Measurements from ENCODE around the gene POM121C. TPM values are rescaled to one million over a fixed set of nuclear protein-coding genes. Genes with fewer than 3 reads are reported as not detected.
"Not testable (repeated sequence)": the region's sequence is repeated elsewhere in the genome, so short reads cannot be mapped to it uniquely, and the experiment has no call there.

POM121C gene
- total and polyA plus RNA-seq, 5 experiments from 2014 or later: 13.0 to 90.5 (median 27.5) TPM

DNA sequence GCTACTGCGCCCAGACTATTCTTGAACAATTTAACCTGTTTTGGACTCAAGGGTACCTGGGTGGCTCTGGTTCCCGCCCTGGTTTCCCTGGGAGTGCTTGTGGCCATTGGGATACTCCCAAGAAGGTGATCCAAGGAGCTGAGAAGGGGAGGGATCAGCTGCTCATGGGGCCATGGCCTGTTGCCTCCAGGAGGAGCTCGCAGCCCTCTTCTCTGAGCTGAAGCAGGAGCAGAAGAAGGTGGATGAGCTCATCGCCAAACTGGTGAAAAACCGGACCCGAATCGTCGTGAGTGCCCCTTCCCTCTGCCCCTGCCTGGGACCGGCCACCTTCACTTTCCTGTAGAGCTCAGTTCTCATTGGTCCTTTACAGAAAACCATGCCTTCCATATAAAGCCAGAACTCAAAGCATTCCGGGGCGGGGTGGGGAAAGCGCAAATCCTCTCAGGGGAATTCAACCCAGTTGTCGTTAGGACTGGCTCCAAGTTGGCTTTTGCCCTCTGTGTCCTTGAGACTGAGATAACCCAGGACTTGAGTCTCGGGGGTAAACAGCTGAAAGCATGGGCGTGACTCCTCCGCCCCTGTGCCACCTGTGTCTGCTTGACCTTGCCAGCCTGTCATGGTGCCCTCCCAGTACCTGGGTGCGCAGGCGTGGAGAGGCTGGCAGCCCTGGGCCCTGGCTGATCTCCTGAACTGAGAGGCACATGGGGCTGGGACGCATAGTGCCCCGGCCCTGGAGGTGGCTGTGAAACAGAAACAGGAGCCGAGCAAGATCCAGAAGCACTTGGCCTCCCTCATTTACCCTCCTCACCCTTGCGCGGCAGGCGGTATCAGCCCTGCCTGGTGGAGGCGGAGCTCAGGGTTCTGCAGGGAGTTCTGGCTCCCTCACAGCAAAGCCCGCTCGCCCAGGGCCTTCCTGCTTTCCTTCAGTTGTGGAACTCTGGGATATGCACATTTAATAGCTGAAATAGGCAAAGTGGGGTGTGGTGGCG is 82.3 kb downstream of the POM121C start:
- H3K36me3 Mint-ChIP-seq, H3K4me3 Mint-ChIP-seq, H3K27me3 Mint-ChIP-seq, ATAC-seq, H3K27ac Mint-ChIP-seq, H3K9me3 Mint-ChIP-seq, H3K4me1 Mint-ChIP-seq, POLR2A ChIA-PET, DNase-seq: not testable (repeated sequence)

DNA sequence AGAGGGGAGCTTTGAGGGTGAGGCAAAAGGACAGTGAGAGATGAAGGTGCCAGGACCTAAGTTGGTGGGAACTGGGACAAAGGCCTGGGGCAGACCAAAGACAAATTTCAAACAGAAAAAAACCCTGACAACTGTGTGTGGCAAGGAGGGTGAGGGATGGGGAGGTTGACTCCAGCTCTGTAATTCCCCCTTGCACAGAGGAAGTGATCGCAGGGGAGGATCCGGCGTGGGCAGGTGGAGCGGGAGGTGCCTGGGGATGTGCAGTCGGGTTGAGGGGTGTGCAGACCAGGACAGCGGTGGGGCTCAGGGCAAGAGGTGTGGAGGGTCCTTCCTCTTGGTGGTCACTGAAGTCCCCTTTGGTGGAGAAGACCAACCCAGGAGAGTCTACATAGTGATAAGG is 85.5 kb downstream of the POM121C start:
- H3K27ac Mint-ChIP-seq, H3K4me1 Mint-ChIP-seq, H3K36me3 Mint-ChIP-seq, ATAC-seq, H3K4me3 Mint-ChIP-seq, DNase-seq, POLR2A ChIA-PET, H3K9me3 Mint-ChIP-seq, H3K27me3 Mint-ChIP-seq: not testable (repeated sequence)

DNA sequence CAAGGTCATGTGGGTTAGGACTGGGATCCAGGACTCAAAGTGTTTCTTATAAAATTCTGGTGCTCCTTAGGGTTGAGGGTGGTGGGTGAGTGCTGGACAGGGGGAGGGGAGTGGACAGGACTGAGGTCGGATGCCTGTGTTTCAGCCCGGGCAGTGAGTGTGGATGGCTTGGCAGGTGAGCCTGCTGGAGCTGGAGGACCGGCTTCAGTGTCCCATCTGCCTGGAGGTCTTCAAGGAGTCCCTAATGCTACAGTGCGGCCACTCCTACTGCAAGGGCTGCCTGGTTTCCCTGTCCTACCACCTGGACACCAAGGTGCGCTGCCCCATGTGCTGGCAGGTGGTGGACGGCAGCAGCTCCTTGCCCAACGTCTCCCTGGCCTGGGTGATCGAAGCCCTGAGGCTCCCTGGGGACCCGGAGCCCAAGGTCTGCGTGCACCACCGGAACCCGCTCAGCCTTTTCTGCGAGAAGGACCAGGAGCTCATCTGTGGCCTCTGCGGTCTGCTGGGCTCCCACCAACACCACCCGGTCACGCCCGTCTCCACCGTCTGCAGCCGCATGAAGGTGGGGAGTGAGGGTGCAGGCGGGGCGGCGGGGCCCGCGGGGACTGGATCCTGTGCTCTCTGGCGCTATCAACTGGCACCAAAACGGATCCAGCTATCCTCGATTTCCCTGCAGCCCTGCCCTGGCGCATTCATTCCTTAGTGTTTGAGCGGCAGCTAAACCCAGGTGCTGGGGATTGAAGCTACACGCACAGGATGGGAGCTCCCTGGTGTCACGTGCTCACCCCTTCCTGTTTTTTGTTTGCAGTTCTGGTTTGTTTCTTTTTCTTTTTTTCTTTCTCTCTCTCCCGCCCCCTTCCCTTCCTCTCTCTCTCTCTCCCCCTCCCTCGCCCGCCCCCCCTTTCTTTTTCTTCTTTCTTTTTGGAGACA is 87.1 kb downstream of the POM121C start:
- peak; percentile 77 to 88 for ATAC-seq
- H3K4me1 Mint-ChIP-seq, POLR2A ChIA-PET, H3K27ac Mint-ChIP-seq, H3K4me3 Mint-ChIP-seq, H3K36me3 Mint-ChIP-seq, DNase-seq, H3K9me3 Mint-ChIP-seq, H3K27me3 Mint-ChIP-seq: not testable (repeated sequence)

DNA sequence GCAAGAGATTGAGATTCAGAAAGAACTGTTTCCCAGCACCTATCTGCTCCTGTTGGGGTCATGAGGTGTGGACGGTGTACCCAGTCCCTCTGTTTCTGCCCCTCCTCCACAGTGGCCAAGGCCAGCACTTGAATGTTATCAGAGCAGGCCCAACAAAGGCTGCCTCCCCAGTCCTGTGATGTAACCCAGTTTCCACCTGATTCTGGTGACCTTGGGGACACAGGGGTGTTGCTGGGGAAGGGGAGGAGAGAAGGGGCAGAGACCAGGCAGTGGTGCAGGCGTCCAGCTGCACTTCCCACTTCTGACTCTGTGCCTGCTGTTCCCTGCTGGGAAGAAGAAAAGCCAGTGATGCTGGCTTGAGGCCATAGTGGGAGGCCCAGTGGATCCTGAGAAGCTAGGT is 88.2 kb downstream of the POM121C start:
- H3K27me3 Mint-ChIP-seq, H3K4me3 Mint-ChIP-seq, H3K9me3 Mint-ChIP-seq, ATAC-seq, H3K27ac Mint-ChIP-seq, H3K4me1 Mint-ChIP-seq, H3K36me3 Mint-ChIP-seq, POLR2A ChIA-PET, DNase-seq: not testable (repeated sequence)

DNA sequence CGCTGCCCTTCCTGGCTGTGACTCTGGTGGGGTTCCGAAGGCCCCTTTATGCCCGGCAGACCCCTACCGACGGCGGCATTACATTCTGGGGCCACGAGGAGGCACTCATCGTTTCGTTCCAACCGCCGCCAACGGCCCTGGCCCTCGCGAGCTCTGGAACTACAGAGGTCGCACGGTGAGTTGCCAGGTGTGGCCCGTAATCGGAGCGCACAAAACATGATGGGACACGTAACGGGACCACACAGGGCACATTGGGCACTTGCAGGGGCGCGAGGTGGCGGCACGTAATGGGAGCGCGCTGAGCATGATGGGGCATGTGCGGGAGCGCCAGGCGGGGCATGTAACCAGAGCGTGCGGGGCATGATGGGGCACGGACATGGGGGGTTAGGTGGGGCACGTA is 90.8 kb downstream of the POM121C start, which contains the start of gene TRIM73:
TRIM73 (plus strand) TSS at position 301 of the 400 bp plus-strand sequence. CDS start 3,305 bp downstream, outside the sequence.
- DNase-seq, H3K27ac Mint-ChIP-seq, H3K9me3 Mint-ChIP-seq, H3K36me3 Mint-ChIP-seq, H3K4me3 Mint-ChIP-seq, POLR2A ChIA-PET, H3K27me3 Mint-ChIP-seq, H3K4me1 Mint-ChIP-seq: not testable (repeated sequence)
- ATAC-seq: peak in 1 of 2 donors; percentile 15

DNA sequence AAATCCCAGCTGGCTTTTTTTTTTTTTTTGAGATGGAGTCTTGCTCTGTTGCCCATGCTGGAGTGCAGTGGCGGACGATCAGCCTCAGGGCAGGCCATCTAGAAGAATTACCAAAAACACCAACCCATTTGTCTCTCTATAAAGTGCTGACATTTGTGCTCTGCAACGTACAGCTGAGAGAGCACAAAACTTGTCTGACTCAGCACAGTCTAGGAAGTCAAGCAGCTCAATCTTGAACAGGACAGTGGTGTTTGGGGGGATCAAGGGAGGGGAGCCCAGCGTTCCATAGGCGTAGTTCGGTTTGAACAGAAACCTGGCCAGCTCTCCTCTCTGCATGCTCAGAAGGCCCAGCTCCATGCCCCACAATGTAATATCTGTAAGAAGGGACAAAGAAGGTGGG is 92.9 kb downstream of the POM121C start:
- DNase-seq, H3K27ac Mint-ChIP-seq, POLR2A ChIA-PET, ATAC-seq, H3K27me3 Mint-ChIP-seq, H3K36me3 Mint-ChIP-seq, H3K9me3 Mint-ChIP-seq, H3K4me1 Mint-ChIP-seq, H3K4me3 Mint-ChIP-seq: not testable (repeated sequence)

DNA sequence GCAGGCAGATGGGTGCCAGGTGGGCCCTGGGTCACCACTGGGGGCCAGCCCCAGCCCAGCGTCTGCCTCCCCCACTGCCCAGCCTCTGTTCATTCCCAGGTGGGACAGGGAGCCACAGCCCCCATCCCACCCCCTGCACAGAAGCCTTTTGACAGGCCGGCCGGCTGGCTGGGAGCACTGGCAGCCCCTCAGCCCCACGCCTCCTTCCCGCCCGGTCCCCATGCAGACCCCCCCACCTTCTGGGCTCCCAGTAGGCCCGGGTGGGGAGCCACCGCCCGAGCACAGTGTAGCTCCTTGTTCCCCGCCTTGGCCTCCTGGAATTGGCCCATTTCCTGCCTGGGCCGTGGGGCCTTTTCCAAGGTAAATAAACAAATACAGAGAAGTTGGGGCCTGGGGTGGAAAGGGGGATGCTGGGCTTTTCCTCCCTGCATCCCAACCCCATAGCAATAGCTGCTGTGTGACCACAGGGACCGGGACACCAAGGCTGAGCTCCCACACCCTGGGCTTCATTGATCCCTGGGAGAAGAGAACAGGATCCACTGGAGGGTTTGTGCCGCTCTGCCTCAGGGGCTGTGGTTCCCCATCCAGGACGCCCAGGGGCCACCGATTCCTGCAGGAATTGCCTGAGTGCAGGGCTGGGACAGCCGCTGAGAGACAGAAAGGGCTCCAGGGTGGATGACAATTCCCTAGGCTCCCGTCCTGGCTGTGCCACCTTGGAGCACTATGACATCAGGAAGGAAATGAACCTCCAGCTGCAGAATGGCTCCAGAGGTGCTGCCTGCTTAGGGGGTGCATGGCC is 111.4 kb downstream of the POM121C start:
- H3K4me1 Mint-ChIP-seq, ATAC-seq, DNase-seq, H3K27me3 Mint-ChIP-seq, H3K36me3 Mint-ChIP-seq, H3K9me3 Mint-ChIP-seq, H3K4me3 Mint-ChIP-seq, H3K27ac Mint-ChIP-seq, POLR2A ChIA-PET: not testable (repeated sequence)

DNA sequence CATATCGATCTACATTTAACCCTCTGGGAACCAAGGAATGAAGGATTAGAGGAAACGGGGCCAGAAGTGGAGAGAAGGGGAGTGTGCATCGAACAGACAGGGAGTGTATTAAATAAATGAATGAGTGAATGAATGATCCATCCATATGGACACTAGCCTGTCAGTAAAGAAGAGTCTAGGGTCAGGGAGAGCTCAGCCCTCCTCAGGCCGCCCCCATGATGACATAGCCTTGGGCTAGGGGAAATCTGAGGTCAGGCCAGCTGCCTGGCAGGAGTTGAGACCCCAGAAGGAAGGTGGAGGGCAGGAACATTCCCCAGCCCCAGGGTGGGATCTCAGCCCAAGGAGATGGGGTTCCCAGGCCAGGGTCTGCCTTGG is 112.0 kb downstream of the POM121C start:
- H3K27me3 Mint-ChIP-seq, H3K4me1 Mint-ChIP-seq: not testable (repeated sequence)
- peak in 1 of 2 donors; percentile 10 for ATAC-seq

DNA sequence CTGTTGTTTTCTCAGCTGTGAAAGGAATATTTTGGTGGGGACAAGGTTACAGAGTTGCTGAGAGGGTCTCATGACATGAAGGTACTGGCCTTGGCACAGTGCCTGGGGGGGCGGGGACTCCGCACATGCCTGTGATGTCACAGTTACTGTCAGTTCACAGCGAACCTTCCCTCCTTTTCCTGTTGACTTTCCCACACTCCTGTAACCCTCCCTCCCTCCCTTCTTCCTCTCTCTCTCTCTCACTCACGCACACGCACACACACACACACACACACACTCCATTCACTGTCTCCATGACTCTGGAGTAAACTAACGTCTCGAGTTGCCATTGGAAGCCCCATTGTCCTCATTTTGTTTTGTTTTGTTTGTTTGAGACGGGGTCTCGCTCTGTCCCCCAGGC is 118.8 kb downstream of the POM121C start:
- ATAC-seq, H3K27me3 Mint-ChIP-seq, H3K9me3 Mint-ChIP-seq, H3K4me3 Mint-ChIP-seq, DNase-seq, H3K4me1 Mint-ChIP-seq, H3K36me3 Mint-ChIP-seq, POLR2A ChIA-PET, H3K27ac Mint-ChIP-seq: not testable (repeated sequence)

More for the DNA sequence above, 112.0 kb downstream of the POM121C start:
- H3K4me3 Mint-ChIP-seq, H3K9me3 Mint-ChIP-seq, POLR2A ChIA-PET, DNase-seq, H3K27ac Mint-ChIP-seq, H3K36me3 Mint-ChIP-seq: not testable (repeated sequence)

Other genes with a start within 250 kb of the POM121C start
- 10 to 100 TPM; 28.3 to 35.1 TPM for gene TRIM73, start 90.7 kb downstream of the POM121C start, total RNA-seq
- 1 to 10 TPM in 1 of 3 donors, under 1 TPM in 2; 0.59 to 1.7 (median 0.70) TPM for gene TRIM73, start 90.7 kb downstream of the POM121C start, polyA plus RNA-seq
- gene SPDYE5, start 6.0 kb upstream of the POM121C start, total RNA-seq: under 1 TPM in 1 of 2 experiments, not detected in 1; 0.26 TPM
- under 1 TPM in 1 of 3 donors, not detected in 2; 0.10 TPM for gene SPDYE5, start 6.0 kb upstream of the POM121C start, polyA plus RNA-seq

Measured in naive thymus-derived CD8-positive, alpha-beta T cell (primary cell).